CD4-positive, alpha-beta T cell treated with Interleukin-15 for 4 hours (primary cell): ENCODE results near the gene CCDC12.
A peak's percentile ranks its signal among the peaks of the same experiment; 100 is the strongest.

Source experiments
- DNase-seq: peaks from one replicate; pipeline ENCODE4 v3.0.0-alpha.2; 2020; ENCODE audit warnings: low spot score

Gene CCDC12

DNA sequence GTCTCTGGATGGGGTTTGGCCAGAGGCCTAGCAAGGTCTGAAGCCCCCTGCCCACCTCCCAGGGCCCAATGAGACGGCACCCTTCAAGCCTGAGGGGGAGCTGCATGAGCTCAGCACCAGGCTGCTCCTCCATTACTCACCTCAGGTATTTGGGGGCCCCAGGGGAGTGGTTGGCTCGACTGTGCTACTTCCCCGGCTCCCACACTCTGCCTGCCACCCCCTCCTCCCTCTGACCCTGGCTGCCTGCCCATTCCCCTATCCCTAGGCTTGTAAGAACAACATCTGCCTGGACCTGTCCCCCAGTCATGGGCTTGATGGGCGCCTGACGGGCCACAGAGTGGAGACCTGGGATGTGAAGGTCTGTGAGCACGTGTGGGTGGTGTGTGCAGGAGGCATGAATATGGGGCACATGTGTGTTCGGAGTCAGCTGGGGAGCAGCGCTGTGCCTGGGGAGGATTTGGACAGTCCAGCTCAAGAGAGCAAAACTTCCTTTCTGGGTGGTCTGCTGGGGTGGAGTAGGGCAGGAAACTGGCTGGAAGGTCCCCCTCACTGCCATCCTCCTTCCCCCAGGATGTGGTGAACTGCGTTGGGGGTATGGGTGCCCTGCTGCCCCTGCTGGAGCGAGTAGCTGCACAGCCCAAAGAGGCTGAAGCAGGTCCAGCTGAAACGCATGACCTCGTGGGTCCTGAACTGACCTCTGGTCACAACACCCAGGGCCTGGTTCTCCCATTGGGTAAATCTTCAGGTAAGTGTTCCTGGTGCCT lies 20.3 kb upstream of the CCDC12 start:
- no peak for DNase-seq

DNA sequence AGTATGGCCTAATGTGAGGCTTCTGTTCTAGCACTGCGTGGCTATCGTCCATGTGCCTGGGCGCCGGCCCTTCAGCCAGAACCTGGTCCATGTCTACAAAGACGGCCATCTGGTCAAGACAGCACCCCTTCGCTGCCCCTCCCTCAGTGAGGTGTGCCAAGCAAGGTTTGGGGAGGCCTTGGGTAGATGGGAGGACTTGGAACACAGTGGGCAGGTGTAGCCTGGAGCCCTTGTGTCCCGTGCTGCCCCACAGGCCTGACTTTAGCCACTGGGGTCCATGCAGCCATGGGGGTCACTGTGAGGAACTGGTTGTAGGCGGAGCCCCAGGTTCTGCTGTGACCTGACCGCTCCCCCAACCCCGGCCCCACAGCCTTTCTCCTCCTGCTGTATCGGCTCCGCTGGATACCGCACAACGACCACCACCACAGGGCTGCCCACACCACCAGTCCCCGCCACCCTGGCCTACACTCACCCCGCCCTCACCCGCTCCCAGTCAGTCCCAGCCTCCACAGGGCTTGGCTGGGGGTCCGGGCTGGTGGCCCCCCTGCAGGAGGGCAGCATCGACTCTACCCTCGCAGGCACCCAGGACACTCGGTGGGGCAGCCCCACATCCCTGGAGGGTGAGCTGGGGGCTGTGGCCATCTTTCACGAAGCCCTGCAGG lies 19.5 kb upstream of the CCDC12 start:
- DNase-seq = no peak

DNA sequence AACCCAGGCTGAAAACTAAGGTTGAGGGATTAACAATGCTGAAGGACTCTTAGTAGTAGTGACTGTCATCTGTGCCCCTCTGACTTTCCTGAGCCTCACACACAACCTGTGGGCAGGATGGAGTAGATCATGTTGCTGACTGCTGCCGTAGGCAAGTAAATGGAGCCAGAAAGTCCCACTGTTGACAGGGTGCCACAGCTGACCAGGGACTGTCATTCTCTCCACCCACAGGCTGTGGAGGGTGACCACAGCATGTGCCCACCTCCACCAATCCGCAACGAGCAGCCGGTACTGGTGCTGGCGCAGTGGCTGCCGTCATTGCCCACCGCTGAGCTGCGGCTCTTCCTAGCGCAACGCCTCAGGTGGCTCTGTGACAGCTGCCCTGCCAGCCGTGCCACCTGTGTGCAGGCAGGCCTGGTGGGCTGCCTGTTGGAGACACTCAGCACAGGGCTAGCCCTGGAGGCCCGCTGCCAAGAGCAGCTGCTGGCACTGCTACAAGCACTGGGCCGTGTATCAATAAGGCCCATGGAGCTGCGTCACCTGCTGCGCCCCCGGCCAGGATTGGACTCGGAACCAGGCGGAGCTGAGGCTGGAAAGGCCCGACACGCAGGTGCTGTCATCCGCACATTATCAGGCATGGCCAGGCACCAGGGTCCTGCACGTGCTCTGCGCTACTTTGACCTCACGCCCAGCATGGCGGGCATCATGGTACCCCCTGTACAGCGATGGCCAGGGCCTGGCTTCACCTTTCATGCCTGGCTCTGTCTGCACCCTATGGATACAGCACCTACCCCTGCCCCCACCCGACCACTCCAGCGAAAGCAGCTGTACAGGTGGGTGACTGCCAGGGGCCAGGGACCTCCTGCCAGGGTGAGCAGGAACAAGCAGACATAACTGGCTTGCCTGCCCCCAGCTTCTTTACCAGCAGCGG lies 18.5 kb upstream of the CCDC12 start:
- DNase-seq = no peak

DNA sequence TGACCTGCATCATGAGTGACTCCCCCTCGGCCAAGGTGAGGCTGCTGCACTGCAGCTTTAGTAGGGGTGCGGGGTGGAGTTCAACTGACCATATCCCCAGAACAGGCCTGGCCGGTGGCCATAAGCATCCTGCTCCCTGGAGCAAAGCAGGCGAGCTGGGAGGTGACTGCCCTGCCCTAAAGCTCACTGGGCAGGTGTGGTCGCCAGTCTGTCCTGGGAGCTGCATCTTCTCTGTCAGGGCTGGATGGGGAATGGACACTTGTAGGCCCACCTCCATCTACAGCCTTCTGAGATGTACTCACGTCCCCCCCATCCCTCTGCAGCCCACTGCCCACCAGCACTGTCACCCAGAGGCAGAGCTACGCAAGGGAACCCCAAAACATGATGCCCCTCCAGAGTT lies 17.4 kb upstream of the CCDC12 start:
- DNase-seq = no peak

DNA sequence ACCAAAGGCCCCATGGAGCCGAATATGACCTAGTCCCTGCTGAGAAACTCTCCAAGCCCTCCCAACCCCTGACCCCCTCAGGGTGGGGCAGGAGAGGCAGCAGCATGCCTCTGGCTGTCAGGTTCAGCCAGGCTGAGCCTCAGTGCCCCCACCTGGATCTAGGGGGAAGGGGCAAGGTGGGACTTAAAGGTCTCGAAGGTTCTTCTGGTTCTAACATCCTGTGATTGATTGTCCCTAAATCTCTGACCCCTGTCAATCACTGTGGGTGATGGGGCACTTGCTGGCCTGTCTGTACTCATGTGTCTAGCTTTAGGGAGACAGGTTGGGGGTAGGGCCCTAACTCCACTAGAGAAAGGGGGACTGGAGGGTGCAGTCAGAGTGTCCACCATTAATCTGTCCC lies 16.7 kb upstream of the CCDC12 start:
- DNase-seq = no peak

DNA sequence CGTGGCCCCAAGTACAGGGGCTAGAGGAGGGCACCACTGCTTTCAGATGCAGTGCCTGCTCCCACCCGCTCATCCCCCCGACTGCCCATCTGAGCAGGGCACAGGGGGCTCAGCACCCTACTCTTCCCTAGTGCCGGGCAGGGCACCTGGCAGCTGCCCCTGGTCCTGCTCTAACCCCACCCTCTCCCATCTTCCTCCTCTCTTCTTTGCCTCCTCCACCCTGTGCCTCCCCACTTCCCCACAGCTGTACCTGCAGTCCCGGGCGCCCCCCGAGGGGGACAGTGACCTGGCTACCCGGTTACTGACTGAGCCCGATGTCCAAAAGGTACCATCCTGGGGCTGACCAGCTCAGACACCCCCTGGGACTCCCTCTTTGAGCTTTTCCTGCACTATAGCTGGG lies 15.7 kb upstream of the CCDC12 start:
- DNase-seq = no peak

DNA sequence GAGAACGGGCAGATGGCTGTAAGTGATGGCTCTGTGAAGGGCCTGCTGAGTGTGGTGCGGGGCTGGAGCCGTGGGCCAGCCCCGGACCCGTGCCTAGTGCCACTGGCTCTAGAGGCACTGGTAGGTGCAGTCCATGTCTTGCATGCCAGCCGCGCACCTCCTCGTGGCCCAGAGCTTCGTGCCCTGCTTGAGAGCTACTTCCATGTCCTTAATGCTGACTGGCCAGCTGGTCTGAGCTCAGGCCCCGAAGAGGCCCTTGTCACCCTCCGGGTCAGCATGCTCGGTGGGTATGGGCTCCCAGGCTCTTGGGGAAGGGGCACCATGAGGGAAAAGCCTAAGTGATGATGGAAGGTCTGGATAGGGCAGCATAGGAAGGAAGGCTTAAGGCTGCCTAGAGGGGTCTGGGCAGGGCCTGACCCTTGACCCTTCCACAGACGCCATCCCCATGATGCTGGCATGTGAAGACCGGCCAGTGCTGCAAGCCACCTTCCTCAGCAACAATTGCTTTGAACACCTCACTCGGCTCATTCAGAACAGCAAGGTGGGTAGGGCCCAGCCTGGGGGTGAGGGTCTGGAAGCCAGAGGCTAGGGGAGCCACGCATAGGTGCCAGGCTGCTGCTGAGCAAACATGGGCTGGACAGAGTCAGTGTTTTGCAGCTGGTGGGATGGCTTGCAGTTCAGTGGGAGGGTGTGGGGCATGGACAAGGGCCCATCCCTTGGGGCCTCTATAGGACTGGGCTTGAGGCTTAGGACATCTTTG lies 15.0 kb upstream of the CCDC12 start:
- DNase-seq = no peak

DNA sequence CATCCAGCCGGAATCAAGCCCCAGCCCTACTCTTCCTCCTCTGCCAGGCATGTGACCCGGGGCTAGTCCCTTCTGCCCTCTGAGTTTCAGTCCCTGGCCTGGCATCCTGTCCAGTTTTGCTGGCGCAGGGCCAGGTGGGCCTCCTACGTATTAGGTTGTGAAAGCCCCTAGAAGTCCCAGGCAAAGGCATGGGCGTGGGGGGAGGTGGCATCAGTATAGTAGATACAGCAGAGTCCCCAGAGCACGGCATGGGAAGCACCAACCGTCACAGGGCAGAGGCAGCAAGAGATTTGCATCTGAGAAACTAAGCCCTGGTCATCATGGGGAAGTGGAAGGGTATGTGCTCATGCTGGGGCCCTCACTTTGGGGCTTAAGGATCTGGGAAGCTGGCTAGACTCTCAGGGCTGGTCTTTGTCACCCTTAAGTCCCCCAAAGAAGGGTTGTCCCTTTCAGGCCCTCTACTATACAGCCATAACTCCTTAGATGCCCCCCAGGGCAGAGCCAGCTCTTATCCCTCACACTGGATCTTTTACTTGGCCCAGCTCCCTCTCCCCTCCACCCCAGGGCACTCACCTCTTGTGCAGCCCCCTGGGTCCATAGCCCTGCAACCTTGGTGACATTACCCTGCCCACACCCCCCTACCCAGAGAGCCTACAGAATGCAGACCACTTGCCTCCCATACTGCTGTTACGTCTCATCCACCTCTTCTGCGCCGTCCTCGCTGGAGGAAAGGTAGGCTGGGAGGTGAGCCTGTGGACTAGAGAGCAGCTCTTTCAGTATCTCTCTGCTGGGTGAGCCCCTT lies 14.2 kb upstream of the CCDC12 start:
- DNase-seq = no peak

DNA sequence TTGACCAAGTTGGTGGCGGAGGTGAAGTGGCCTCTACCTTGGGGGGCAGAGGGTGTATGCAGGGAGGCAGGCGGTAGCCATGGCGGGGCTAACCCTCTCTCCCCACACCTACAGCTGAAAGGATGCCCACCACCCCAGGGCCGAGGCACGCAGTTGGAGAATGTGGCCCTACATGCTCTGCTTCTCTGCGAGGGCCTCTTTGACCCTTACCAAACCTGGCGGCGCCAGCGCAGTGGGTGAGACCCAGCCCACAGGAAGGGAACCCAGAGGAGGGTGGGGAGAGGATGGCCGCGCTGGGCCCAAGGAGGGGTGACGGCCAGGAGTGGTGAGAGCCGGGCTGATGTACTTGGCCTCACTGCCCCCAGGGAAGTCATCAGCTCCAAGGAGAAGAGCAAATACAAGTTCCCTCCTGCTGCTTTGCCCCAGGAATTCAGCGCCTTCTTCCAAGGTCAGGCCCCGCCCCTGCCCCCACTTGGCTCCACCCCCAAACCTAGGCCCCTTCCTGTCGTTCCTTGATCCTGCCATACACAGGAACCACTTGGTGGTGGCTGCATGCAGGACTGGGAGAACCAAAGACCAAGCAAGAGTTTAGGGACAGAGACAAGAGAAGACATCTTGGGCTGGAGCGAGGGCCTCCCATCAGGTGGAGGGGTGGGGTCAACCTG lies 12.7 kb upstream of the CCDC12 start:
- no peak for DNase-seq

DNA sequence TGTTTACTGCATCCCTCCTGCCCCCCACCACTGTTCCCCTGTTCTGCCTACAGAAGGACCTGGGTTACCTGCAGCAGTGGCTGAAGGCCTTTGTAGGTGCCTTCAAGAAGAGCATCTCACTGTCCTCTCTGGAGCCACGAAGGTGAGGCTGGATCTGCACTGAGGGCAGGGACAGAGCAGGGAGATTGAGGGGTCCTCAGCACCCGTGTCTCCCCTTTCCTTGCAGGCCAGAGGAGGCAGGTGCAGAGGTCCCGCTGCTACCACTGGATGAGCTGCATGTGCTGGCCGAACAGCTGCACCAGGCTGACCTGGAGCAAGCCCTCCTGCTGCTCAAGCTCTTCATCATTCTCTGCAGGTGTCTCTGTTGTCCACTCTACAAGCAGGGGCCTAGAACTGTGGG lies 12.1 kb upstream of the CCDC12 start:
- no peak for DNase-seq

DNA sequence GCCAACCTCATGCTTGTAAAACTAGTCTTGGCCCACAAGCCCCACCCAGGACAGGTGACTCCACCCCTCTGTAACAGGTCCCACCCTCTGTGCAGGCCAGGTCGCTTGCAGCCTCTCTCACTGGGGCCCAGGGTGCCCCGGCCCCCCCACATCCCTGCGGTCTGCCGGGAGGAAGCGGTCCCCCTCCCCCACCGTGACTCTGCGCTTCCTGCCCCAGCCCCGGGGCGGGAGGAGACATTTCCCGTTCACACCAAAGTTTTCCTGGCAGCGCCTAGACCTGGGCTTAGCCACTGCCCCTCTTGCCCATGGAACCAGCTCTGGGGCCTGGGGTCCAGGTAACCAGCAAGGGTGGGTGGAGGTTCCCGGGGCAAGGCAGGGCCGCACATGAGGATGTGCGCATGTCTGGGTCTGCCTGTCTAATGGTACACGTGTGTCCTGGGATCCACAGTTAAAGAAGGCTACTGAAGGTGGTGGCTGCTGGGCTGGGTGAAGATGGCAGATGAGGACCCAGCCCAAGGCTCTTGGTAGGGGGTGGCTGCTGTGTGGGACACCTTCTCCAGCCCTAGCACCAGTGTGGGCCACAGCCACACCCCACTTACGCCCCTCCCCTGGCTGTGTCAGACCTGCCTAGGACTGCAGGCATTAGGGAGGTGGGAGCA lies 11.3 kb upstream of the CCDC12 start:
- peak; percentile 92 for DNase-seq

DNA sequence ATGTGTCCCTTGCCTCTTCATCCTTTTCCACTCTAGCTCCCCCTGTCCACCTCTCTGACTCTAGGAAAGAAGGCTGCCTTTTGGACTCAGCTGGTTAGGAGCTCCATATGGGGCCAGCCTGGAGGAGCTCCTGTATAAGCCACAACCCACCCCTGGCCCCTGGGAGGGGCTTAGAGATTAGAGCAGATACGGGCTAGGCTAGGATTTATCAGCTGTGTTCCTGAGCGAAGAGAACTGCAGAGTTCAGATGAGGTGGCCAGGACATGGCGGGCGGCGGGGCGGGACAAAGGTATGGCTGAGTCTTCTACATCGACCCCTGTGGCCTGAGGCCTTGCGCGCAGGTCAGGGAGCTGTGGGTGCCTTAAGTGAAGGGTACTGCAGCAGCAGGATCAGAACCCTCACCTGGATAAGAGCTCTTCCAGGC lies 10.8 kb upstream of the CCDC12 start:
- DNase-seq = no peak

DNA sequence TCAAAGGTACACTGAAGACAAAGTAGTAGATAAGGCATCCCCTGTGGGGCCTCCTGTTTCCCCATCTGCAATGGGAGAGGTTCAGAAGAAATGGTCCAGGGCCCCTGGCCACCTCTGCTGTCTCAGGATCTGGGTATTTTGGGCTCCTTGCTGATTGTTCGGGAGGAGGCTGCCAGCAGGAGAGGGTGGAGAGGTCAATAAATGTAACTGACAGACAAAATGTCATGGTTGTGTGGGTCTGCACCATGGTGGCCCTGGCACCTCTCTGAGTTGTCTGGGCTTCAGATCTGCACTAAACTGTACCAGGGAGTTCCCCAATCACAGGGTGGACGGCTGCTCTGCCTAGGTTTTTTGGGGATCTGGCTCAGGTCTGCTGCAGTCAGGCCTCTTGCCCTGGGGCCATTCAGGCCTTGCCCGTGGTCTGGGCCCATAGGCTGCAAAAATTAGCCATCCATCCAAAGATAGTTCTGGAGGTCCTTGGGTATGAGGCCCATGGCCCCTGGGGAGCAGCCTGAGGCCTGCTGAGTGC lies 10.3 kb upstream of the CCDC12 start:
- DNase-seq = no peak

DNA sequence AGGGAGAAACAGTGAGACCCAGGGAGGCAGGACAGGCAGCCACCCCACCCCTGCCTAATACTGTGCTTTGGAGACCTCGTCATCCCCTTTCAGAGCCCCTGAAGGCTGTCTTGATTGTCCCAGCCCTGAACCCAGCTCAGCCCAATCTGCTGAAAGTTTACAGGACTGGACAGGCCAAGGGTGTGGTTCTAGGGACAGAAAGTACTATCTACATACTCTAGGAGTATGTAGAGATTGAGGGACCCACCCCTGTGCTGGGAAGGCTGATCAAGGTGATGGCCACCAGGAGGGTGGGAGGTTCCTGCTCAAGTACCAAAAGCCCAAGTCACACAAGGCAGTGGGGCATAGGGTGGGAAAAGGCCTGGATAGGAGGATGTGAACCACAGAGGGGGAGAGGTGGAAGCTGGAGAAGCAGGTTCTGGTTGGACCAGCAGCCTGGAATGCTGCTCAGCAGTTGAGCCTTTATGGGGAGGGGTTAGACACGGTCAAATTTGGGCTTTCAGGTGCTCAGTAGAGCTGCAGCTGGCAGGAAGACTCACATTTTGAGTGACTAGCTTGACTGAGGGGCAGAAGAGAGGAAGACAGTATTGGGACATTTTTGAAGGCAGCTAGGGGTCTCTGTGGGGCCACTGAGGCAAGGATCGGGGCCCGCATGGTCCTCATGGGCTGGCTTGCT lies 9.6 kb upstream of the CCDC12 start:
- no peak for DNase-seq

DNA sequence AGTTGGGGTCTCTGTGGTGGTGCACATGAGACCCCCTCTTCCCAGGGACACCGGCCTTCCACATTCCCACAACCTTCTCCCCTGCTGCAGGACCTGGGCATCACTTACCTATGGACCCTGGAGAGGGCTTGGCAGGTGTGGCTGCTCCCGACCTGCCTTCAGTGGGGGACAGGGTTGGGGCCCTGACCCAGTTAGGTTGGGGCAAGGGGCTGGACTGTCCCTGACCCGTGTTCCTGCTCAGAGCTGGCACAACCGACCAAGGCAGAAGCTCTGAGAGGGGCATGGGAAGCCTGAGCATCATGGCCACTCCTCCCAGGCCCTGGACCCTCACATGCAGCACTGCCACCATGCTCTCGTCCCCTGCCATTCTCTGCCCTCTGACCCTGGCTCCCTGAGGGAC lies 9.0 kb upstream of the CCDC12 start:
- DNase-seq = no peak

DNA sequence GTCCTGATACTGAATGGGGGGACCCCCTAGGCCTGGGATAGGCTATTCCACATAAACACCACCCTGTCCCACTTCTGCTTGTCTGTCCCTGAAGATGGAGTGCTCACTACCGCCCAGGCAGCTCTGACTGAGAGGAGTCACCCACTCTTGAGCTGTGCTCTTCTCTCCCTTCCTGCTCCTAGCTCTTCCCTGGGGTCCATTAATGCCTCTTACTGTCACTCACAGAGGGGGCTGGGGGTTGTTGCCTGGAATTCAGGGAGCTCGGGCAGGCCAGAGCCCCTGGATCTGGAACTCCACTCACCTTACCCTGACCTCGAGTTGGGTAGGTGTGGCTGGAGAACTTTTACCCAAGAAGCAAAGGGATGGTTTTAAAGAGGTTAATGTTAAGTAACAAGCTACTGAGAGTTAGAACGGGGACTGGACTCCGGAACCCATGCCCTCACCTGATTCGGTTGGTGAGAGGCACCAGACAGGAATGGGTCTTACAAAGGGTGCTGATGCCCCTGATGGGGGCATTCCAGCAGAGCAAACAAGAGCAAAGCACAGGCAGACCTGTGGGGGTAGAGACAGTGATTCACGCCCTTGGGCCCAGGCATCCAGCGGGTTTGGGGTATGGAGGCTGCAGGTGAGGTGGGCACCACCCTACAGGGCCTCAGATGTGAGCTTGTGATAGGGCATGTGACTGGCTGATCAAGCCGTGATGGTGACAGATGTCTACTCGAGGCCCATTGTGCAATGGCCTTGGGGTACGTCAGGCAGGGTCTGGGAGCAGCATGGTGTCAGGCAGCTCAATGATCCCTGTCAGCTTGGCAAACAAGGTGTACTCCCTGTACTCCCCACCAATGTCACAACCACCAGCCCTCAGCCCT lies 8.3 kb upstream of the CCDC12 start:
- no peak for DNase-seq

DNA sequence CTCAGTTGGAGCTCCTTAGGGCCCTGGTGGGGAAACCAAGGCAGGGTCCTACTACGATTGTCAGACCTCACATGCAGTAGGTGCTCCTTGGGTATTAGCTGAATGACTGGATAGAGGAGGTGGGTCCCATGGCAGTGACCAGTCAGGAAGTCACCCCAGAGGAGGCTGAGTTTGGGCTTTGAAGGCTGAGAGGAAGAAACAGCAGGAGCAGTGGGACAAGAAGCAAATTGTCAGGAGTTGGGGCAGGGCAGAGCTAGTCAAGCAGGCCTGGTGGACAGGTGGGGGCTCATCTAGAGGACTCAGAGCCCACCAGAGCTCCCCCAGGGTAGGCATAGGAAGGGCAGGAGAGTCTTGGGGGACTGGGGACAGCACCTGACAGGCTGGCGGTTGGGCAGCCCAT lies 6.0 kb upstream of the CCDC12 start:
- no peak for DNase-seq

DNA sequence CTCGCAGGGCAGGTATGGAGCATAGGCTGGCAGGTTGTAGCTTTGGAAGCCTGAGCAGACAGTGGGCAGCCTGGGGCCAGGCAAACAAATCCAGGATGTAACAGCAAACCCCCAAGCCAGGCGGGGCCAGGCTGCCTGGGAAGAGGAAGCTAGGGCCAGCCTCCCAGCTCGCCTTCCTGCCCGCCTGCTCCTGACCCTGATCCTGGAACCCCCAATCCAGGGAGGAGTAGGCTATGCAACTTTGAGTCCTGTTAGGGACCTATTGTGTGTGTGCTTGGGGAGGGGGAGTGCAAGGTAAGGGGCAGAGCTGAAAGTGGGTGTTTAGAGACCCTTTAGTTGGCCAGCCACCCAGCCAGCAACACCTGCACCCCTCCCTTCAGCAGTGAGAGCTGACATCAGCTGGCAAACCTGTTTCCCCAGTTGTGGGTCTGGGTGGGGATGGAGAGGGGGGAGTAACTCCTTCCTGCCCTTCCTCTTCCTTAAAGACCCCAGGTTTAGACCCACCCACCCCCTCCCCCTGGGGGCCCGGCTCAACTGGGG lies 5.5 kb upstream of the CCDC12 start:
- DNase-seq = no peak
